Mammary epithelial cell (primary cell): Measurements from ENCODE around the gene ASPRV1.

ENCODE experiments used
- CTCF ChIP-seq, 2 donors: IDR thresholded peaks in 1 of 2; conservative IDR thresholded peaks in 1 of 2; 2 replicates each; pipeline ENCODE4 v1.5.1; 2011 to 2012; ENCODE audit warnings: inconsistent platforms in 2 of 2, low read length in 2 of 2, mild to moderate bottlenecking in 2 of 2, control low read depth in 1 of 2, low read depth in 1 of 2; ENCODE audit not compliant: insufficient read depth in 1 of 2; ENCODE audit errors: extremely low read depth in 1 of 2
- EZH2 ChIP-seq: IDR thresholded peaks from 2 replicates; pipeline ENCODE4 v1.6.1; 2012; ENCODE audit warnings: low read length, inconsistent platforms, borderline replicate concordance

- no peak for TF ChIP-seq CTCF (conservative IDR thresholded peaks at IDR 0.05 in 1 of 2, IDR thresholded peaks at IDR 0.05 in 1 of 2; ENCODE audit: extremely low read depth in 1 of 2, insufficient read depth in 1 of 2, low read depth in 1 of 2, low read length in 2 of 2)
- TF ChIP-seq EZH2, result no peak
These were observed 15.8 kb upstream of the ASPRV1 start for GRCh38 chr2:69977186-69977585.
